SW480 (cell line): ENCODE results near the gene ZNF41.
A peak's percentile ranks its signal among the peaks of the same experiment; 100 is the strongest.

Experiments used
- DNase-seq: peaks from one replicate; pipeline ENCODE4 v3.0.0-alpha.2; 2016; ENCODE audit warnings: low spot score

Gene ZNF41

GRCh38 chrX:47489507-47490275 is 6.7 kb upstream of the ZNF41 start:
- DNase-seq = no peak

- no peak for DNase-seq
Measured at GRCh38 chrX:47484885-47485284, 1.9 kb upstream of the ZNF41 start.

GRCh38 chrX:47483306-47484268 is 565 bp upstream of the ZNF41 start:
- peak; percentile 21 for DNase-seq

DNA sequence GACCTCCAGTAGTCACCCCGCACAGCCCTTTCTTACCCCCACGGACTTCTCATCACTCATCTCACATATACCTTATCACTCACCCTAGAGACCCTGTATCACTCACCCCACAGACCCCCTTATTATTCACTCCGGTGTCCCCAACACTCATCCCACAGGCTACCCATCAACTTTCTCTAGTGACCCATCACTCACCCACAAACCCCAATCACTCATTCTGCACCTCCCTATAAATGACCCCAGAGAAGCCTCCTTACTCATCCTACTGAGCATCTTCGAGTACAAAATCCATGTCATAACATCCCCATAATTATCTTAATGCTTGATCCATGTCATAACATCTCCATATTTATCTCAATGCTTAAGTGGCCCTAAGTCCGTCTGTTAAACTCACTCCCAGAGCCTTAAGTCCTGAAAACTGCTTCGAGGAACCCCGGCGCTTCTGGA is 934 bp downstream of the ZNF41 start:
- no peak for DNase-seq

GRCh38 chrX:47481160-47481559 is 1.9 kb downstream of the ZNF41 start:
- DNase-seq = no peak

- DNase-seq = no peak
Measured at GRCh38 chrX:47480576-47480975, 2.4 kb downstream of the ZNF41 start.

DNA sequence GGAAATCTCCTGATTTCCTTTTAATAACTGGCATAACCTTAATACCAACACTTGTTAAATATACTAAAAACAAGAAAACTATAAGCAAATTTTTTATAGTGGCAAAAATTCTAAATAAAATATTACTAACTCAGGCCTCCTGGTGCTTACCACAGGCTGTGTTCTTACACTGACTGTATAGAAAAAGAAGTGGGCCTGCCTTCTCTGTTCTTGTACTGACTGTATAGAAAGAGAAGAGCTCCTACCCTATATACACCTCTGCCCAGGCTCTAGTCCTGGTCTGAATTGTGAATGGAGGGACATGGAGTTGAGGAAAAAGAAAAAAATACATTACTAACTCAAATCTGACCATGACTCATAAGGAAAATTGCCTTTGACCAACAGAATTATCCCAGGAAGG is 7.5 kb downstream of the ZNF41 start:
- no peak for DNase-seq

- DNase-seq = no peak
Measured at GRCh38 chrX:47467106-47467505, 15.9 kb downstream of the ZNF41 start.

DNA sequence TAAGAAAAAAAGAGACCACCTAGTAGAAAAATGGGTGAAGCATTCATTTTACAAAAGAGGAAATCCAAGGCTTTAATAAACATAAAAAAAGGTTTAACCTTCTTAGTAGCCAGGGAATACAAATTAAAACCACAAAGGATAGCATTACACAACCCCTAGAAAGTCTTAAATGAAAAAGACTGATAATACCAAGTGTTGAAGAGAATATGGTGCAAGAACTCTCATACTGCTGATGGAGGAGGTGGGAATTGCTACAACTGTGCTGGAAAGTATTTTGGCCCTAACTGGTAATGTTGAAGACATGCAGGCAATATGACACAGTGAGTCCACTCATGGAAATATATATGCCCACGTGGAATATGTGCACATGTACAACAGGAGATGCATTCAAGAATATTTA is 22.5 kb downstream of the ZNF41 start:
- DNase-seq = no peak

- no peak for DNase-seq
Measured at GRCh38 chrX:47458528-47458927, 24.5 kb downstream of the ZNF41 start.

DNA sequence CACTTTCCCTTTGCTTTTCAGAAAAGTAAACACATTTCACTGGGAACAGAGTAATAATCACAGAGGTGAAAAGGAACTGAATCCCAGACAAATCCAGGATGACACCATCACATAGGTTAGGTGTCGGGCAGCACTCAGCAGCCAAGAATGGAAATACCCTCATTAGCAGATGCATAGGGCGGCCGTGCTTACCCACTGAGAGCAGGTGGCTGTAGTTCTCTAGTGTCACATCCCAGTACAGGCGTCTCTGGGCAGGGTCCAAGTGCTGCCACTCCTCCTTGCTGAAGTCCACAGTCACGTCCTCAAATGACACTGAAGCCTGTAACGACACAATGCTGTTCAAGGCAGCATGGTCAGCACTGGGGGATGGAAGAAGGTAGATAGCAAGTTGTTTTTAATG is 26.9 kb downstream of the ZNF41 start:
- no peak for DNase-seq

DNA sequence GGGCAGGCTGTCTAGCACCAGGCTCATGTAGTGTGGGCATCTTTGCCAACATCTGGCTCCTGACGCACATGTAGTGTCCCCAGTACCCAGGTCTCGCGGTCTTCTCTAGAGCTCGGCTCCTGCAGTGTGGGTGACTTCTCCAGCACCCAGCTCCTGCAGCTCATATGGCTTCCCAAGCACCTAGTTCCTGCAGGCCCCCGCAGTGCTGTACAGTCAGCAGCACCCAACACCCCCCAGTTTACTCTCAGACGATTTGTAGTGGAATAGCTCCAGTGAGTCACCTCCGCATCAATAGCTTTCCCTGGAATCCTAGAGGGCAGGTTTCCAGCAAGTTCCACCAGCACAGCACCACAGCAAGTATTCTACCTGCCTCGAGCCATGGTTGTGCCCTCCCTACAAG is 30.9 kb downstream of the ZNF41 start:
- DNase-seq = no peak

- no peak for DNase-seq
Measured at GRCh38 chrX:47448165-47448806, 34.7 kb downstream of the ZNF41 start.

DNA sequence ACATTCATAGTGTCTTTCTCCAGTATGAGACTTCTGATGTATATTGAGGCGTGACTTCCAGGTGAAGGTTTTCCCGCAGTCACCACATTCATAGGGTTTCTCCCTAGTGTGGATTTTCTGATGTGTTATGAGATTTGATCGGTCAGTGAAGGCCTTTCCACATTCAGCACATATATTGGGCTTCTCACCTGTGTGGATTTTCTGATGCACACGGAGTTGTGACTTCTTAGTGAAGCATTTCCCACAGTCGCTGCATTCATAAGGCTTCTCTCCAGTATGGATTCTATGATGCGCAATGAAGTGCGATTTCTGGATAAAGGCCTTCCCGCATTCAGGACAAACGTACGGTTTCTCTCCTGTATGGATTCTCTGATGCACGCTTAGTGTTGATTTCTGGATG is 35.4 kb downstream of the ZNF41 start:
- no peak for DNase-seq

DNA sequence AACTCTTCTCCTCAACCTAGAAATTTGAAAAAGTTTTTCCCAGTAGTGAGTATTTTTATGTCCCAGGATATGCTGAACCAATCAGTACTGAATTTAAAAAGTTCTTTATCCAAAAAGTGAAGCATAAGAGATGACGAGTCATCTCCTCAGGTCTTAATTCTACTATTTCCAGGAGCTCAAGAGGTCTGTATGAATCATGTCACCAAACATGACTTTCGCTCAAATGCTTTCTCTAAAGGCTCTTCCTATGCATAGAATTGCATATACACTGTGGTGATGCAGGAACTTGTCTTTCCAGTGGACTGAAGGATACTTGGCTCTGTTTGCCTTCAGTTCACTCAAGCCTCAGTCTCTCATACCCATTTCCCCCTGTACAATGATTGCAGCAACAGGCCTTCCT is 36.1 kb downstream of the ZNF41 start:
- no peak for DNase-seq

DNA sequence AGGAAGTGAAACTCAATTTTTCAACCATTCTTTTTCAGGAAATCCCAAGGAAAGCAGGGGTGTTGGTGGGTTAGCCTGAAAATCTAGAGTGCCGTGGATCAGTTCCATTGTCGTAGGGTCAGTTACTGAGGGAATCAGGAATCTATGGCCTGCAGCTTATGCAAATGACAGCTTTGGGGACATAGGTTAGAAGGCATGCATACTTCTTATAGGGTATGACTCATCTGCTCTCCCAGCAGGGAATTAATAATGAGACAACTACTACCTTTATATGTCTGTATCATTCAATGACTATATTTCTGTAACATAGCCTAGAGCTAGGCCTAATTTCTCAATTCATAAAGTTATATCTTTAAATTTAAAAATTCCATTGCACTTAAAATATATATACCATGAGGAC is 36.6 kb downstream of the ZNF41 start:
- no peak for DNase-seq

DNA sequence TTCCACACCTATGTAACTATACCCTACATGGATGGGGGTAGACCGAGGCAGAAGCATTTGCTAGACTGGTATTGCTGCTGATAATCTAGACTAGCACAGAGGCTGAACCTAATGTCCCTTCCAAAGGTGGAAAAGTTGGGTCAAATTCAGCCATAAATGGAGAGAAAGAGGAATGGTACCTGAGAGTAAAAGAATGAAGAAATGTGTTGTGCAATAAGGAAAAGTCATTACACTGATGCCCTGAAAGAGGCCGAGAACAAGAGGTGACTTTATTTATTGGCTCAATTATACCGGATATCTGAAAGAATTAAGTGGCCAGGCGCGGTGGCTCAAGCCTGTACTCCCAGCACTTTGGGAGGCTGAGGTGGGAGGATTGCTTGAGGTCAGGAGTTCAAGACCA is 52.1 kb downstream of the ZNF41 start:
- no peak for DNase-seq

DNA sequence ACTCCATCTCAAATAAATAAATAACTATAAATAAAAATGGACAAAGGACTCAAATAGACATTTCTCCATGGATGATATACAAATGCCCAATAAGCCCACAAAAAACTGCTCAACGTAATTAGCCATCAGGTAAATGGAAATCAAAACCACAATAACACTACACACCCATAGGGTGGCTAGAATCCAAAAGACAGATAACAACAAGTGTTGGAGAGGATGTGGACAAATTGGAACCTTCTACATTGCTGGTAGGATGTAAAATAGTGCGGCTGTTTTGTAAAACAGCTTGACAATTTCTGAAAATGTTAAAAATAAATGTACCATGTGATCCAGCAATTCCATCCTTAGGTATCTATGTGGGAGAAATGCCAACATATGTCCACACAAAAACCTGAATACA is 60.6 kb downstream of the ZNF41 start:
- DNase-seq = no peak

GRCh38 chrX:47420962-47421361 is 62.1 kb downstream of the ZNF41 start:
- DNase-seq = no peak

GRCh38 chrX:47420265-47420664 is 62.8 kb downstream of the ZNF41 start:
- no peak for DNase-seq

GRCh38 chrX:47413179-47413594 is 69.8 kb downstream of the ZNF41 start:
- DNase-seq = no peak
